ENCODE data around the gene AMY2B. TPM values are rescaled to one million over a fixed set of nuclear protein-coding genes. Genes with fewer than 3 reads are reported as not detected.
"Not testable (repeated sequence)": the region's sequence is repeated elsewhere in the genome, so short reads cannot be mapped to it uniquely, and the experiment has no call there.

The AMY2B gene
- total RNA-seq, 1 donor from 2014 or later = 25.4 TPM

GRCh38 chr1:103583887-103584286, 12.5 kb downstream of the AMY2B start:
- Histone ChIP-seq H3K27ac (no peak overlapping the region), H3K9me3 (no peaks in the 10 kb centered on the region), H3K4me1 (no peaks in the 10 kb centered on the region), H3K27me3 (no peaks in the 10 kb centered on the region), H3K4me3 (no peak overlapping the region), H3K36me3 (no peaks in the 10 kb centered on the region)
- ATAC-seq (no peak), DNase-seq (no peak)
- no peak for TF ChIP-seq CTCF (IDR thresholded peaks at IDR 0.05)
- intact Hi-C loops (cut with DNase I) = no loop called here

GRCh38 chr1:103584537-103584936, 13.1 kb downstream of the AMY2B start:
- Histone ChIP-seq H3K27me3 (no peaks in the 10 kb centered on the region), H3K4me1 (no peaks in the 10 kb centered on the region), H3K36me3 (no peaks in the 10 kb centered on the region), H3K27ac (no peak overlapping the region), H3K9me3 (no peaks in the 10 kb centered on the region), H3K4me3 (no peak overlapping the region)
- intact Hi-C loops (cut with DNase I) = no loop called here
- no peak for ATAC-seq
- no peak for DNase-seq
- no peak for TF ChIP-seq CTCF (IDR thresholded peaks at IDR 0.05)

DNA sequence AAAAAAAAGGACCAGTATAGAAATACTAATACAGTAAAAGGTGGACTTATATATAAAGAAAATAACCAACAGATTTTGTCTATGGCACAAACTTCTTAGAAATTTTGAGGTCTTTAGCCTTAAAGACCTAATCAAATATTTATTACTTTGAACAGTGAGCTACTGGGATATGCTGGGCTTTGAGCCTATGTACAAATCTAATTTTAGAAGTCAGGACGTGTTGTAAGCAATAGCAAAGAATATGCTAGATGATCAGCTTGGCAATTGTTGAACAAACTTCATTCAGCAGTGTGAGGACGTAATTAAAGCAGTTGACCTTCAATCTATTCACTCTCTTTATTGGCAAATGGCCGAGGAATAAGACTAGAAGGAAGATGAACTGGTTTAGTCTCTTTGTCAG, 31.4 kb downstream of the AMY2B start:
- H3K4me1 ChIP-seq; H3K27me3 ChIP-seq; H3K9me3 ChIP-seq; intact Hi-C loops (cut with DNase I); DNase-seq; H3K4me3 ChIP-seq; H3K27ac ChIP-seq; ATAC-seq; H3K36me3 ChIP-seq: not testable (repeated sequence)

DNA sequence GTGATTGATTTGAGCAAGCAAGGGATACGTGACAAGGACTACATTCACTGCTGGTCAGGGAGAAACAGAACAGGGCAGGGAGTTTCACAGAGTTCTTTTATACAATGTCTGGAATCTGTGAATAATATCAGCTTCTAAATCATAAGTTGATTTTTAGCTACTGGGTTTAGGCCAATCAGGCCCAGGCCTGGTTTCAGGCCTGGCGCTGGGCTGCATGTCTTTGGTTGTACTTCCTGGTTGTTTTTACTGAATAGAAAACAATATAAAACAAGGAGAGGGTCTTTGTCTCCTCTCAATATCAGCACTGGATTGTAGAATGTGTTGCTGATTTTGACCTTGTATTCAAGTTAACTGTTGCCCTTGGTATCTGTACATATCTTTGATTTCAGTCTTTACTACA, 45.0 kb downstream of the AMY2B start:
- H3K36me3 ChIP-seq = no peaks in the 10 kb centered on the region
- no peaks in the 10 kb centered on the region for H3K4me1 ChIP-seq
- TF ChIP-seq CTCF (IDR thresholded peaks at IDR 0.05) = no peak
- intact Hi-C loops (cut with DNase I) = no loop called here
- no peak for ATAC-seq
- no peaks in the 10 kb centered on the region for H3K27me3 ChIP-seq
- H3K4me3 ChIP-seq = no peak overlapping the region
- DNase-seq = no peak
- H3K9me3 ChIP-seq = no peaks in the 10 kb centered on the region
- H3K27ac ChIP-seq = no peak overlapping the region

GRCh38 chr1:103616994-103617477, 45.6 kb downstream of the AMY2B start, which contains the start of gene AMY2A:
TSS of gene AMY2A (plus strand) at chr1:103617427. CDS start at chr1:103617441, 14 bp downstream.
- intact Hi-C loops (cut with DNase I); DNase-seq; H3K27me3 ChIP-seq; H3K4me1 ChIP-seq; H3K27ac ChIP-seq; H3K36me3 ChIP-seq; ATAC-seq; H3K4me3 ChIP-seq; H3K9me3 ChIP-seq: not testable (repeated sequence)

GRCh38 chr1:103627436-103627835, 56.0 kb downstream of the AMY2B start:
- H3K27ac ChIP-seq; H3K9me3 ChIP-seq; DNase-seq; H3K4me1 ChIP-seq; intact Hi-C loops (cut with DNase I); H3K27me3 ChIP-seq; H3K36me3 ChIP-seq; ATAC-seq; H3K4me3 ChIP-seq: not testable (repeated sequence)

Other genes starting within 250 kb of the AMY2B start
- 35.4 TPM for gene RNPC3, start 45.9 kb upstream of the AMY2B start, total RNA-seq
- not detected for gene AMY2A, start 45.8 kb downstream of the AMY2B start, total RNA-seq
- 1.6 TPM for gene AMY1A, start 84.2 kb downstream of the AMY2B start, total RNA-seq
- 4.1 TPM for gene AMY1B, start 124.6 kb downstream of the AMY2B start, total RNA-seq
- gene AMY1C, start 178.3 kb downstream of the AMY2B start, total RNA-seq = 8.7 TPM